ENCODE data around the gene SPAG16.

GRCh38 chr2:214108598-214108997, 824.3 kb downstream of the SPAG16 start:
- TF ChIP-seq, protein P1, sequence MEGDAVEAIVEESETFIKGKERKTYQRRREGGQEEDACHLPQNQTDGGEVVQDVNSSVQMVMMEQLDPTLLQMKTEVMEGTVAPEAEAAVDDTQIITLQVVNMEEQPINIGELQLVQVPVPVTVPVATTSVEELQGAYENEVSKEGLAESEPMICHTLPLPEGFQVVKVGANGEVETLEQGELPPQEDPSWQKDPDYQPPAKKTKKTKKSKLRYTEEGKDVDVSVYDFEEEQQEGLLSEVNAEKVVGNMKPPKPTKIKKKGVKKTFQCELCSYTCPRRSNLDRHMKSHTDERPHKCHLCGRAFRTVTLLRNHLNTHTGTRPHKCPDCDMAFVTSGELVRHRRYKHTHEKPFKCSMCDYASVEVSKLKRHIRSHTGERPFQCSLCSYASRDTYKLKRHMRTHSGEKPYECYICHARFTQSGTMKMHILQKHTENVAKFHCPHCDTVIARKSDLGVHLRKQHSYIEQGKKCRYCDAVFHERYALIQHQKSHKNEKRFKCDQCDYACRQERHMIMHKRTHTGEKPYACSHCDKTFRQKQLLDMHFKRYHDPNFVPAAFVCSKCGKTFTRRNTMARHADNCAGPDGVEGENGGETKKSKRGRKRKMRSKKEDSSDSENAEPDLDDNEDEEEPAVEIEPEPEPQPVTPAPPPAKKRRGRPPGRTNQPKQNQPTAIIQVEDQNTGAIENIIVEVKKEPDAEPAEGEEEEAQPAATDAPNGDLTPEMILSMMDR (IDR thresholded peaks at IDR 0.05) = no peak
- TF ChIP-seq POLR2A (IDR thresholded peaks at IDR 0.05) = no peak

All from testis (tissue), 2 donors.